Measurements from ENCODE around the gene ZAR1L. TPM values are rescaled to one million over a fixed set of nuclear protein-coding genes. Genes with fewer than 3 reads are reported as not detected.

Gene ZAR1L
- total RNA-seq, 1 donor from 2014 or later: not detected

- no peak for DNase-seq (ENCODE audit: low spot score in 2 of 2)
- FAIRE-seq: no peak
These were observed 9.5 kb downstream of the ZAR1L start for GRCh38 chr13:32305646-32306045.

- no peak for FAIRE-seq
These were observed 12.7 kb downstream of the ZAR1L start for GRCh38 chr13:32302461-32302860.

GRCh38 chr13:32300920-32301319 lies 14.2 kb downstream of the ZAR1L start:
- FAIRE-seq: no peak
- no peak for DNase-seq (ENCODE audit: low spot score in 2 of 2)

More at GRCh38 chr13:32302461-32302860, 12.7 kb downstream of the ZAR1L start:
- no peak for DNase-seq (ENCODE audit: low spot score in 2 of 2)

GRCh38 chr13:32300406-32300805 lies 14.8 kb downstream of the ZAR1L start:
- DNase-seq (ENCODE audit: low spot score in 2 of 2): no peak
- FAIRE-seq: no peak

GRCh38 chr13:32299893-32300292 lies 15.3 kb downstream of the ZAR1L start:
- DNase-seq (ENCODE audit: low spot score in 2 of 2) (no peak), FAIRE-seq (no peak)

- DNase-seq (ENCODE audit: low spot score in 2 of 2): no peak
- no peak for FAIRE-seq
These were observed 16.5 kb downstream of the ZAR1L start for GRCh38 chr13:32298695-32299094.

GRCh38 chr13:32297206-32297605 lies 18.0 kb downstream of the ZAR1L start:
- FAIRE-seq (no peak), DNase-seq (ENCODE audit: low spot score in 2 of 2) (no peak)

GRCh38 chr13:32285633-32285965 lies 29.6 kb downstream of the ZAR1L start:
- DNase-seq (ENCODE audit: low spot score in 2 of 2) (no peak), FAIRE-seq (no peak)

GRCh38 chr13:32284927-32285632 lies 30.1 kb downstream of the ZAR1L start:
- FAIRE-seq: no peak
- peak in 1 of 2 donors; percentile 28 for DNase-seq (ENCODE audit: low spot score in 2 of 2)

- DNase-seq (ENCODE audit: low spot score in 2 of 2) (no peak), FAIRE-seq (no peak)
These were observed 33.0 kb downstream of the ZAR1L start for GRCh38 chr13:32282096-32282711.

- DNase-seq (ENCODE audit: low spot score in 2 of 2): no peak
- FAIRE-seq: no peak
These were observed 34.1 kb downstream of the ZAR1L start for GRCh38 chr13:32281096-32281495.

GRCh38 chr13:32278426-32278825 lies 36.7 kb downstream of the ZAR1L start:
- DNase-seq (ENCODE audit: low spot score in 2 of 2) (no peak), FAIRE-seq (no peak)

GRCh38 chr13:32277839-32278238 lies 37.3 kb downstream of the ZAR1L start:
- no peak for DNase-seq (ENCODE audit: low spot score in 2 of 2)
- no peak for FAIRE-seq

GRCh38 chr13:32272021-32272683 lies 43.0 kb downstream of the ZAR1L start:
- no peak for DNase-seq (ENCODE audit: low spot score in 2 of 2)
- FAIRE-seq: no peak

- DNase-seq (ENCODE audit: low spot score in 2 of 2) (no peak), FAIRE-seq (no peak)
These were observed 47.2 kb downstream of the ZAR1L start for GRCh38 chr13:32267836-32268439.

GRCh38 chr13:32266130-32266529 lies 49.0 kb downstream of the ZAR1L start:
- FAIRE-seq (no peak), DNase-seq (ENCODE audit: low spot score in 2 of 2) (no peak)

GRCh38 chr13:32265726-32266125 lies 49.4 kb downstream of the ZAR1L start:
- DNase-seq (ENCODE audit: low spot score in 2 of 2): no peak
- FAIRE-seq: no peak

- DNase-seq (ENCODE audit: low spot score in 2 of 2) (no peak), FAIRE-seq (no peak)
These were observed 50.8 kb downstream of the ZAR1L start for GRCh38 chr13:32264407-32264806.

GRCh38 chr13:32262619-32263018 lies 52.5 kb downstream of the ZAR1L start:
- no peak for FAIRE-seq
- no peak for DNase-seq (ENCODE audit: low spot score in 2 of 2)

- DNase-seq (ENCODE audit: low spot score in 2 of 2): no peak
- FAIRE-seq: no peak
These were observed 53.0 kb downstream of the ZAR1L start for GRCh38 chr13:32262165-32262564.

- DNase-seq (ENCODE audit: low spot score in 2 of 2) (peak in 1 of 2 donors; percentile 34), FAIRE-seq (no peak)
These were observed 53.6 kb downstream of the ZAR1L start for GRCh38 chr13:32261567-32261966.
